ENCODE measurements around the gene CHKA. TPM values are rescaled to one million over a fixed set of nuclear protein-coding genes. Genes with fewer than 3 reads are reported as not detected.

CHKA gene
- total and polyA plus RNA-seq, 2 of the 4 experiments (the other 2 are of a cell fraction), result 4.5 to 8.4 TPM

DNA sequence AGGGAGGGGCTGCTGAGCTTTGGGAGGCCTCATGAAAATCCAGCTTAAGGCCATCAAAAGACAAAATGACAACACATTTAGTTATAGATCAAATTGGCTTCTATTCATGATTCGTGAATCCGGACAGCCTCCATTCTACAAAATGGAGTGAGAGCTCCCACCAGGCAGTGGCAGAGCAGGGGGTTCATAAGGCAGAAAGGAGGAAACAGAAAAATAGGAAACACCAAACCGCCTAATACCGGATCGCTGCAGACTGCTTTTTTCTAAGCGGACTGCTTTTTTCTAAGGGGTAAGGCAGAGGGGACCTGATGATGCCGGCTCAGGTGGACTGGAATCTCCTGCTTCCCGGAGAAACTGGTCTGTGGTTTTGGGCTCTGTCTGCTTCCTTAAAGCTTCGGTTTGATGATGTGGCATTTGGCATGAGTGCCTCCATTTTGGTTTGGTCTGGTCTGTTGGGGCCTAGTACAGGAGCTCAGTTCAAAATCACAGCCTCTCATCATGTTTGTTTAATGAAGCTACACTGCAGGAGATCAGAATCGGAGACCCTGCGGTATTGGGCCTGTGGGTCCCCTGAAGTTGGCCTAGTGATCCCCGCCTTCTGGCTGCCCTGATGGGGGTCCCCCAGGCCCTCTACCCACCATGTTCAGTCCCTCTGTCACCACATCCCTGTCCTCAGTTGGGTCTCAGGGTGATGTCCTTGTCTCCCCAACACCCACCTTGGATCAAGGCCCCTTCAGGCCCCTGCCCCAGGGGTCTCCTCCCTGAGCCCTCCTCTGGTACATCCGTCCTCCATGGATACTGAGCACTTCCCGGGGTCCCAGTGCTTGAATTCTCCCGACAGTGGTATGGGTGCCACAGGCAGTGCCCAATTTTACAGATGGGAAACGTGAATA lies 109.9 kb downstream of the CHKA start:
- Histone ChIP-seq H2AFZ (replicated peaks; ENCODE audit: low read length, poor library complexity) (peak overlapping the region; percentile 90), H3K14ac (replicated peaks; ENCODE audit: low read depth, low read length) (peak overlapping the region; percentile 94), H4K8ac (ENCODE audit: low read depth in 2 of 2, low read length in 2 of 2) (peak overlapping the region; percentile 92 to 99), H3K4me1 (ENCODE audit: control insufficient read depth, insufficient read depth, low read length) (peaks cover 44% of the 10 kb centered on the region), H3K9ac (ENCODE audit: low read depth, low read length) (peak overlapping the region; percentile 60), H2AK9ac (replicated peaks; ENCODE audit: low read depth, low read length, poor library complexity) (peak overlapping the region; percentile 100), H2AK5ac (ENCODE audit: low read depth, low read length) (peak overlapping the region; percentile 100), H3K9me3 (ENCODE audit: control insufficient read depth, insufficient read depth, low read length) (no peaks in the 10 kb centered on the region), H3K79me1 (ENCODE audit: low read depth in 1 of 2, low read length in 2 of 2) (peaks cover 23 to 45% of the 10 kb centered on the region in 2 experiments; a peak in 3 of 4 replicates), H3K36me3 (ENCODE audit: control insufficient read depth, insufficient read depth, low read length) (no peaks in the 10 kb centered on the region), H3K56ac (ENCODE audit: extremely low read depth, insufficient read depth, low read length) (peak overlapping the region; percentile 74; the same call in 1 of the 2 replicates), H3K9me1 (ENCODE audit: insufficient read depth, low read length) (peaks cover 35% of the 10 kb centered on the region), H4K91ac (ENCODE audit: insufficient read depth, low read depth, low read length) (peak overlapping the region; percentile 100), H4K5ac (ENCODE audit: low read depth, low read length) (peak overlapping the region; percentile 72), H2BK20ac (ENCODE audit: low read depth, low read length) (peak overlapping the region; percentile 65), H3K18ac (ENCODE audit: low read depth, low read length) (peak overlapping the region; percentile 50), H3K4me2 (ENCODE audit: low read depth, low read length) (peak overlapping the region; percentile 83), H2BK15ac (ENCODE audit: low read depth, low read length) (peak overlapping the region; percentile 94; the same call in 2 of the 3 replicates), H3K4me3 (ENCODE audit: insufficient read depth, low read depth, low read length) (peak overlapping the region; percentile 42), H4K20me1 (ENCODE audit: insufficient read depth, low read length) (no peaks in the 10 kb centered on the region), H2BK5ac (ENCODE audit: low read depth, low read length, poor library complexity, severe bottlenecking) (peak overlapping the region; percentile 89), H3K27me3 (ENCODE audit: control insufficient read depth, insufficient read depth, low read length) (no peaks in the 10 kb centered on the region), H3K27ac (ENCODE audit: insufficient read depth, low read length) (peak overlapping the region; percentile 88), H3K23ac (ENCODE audit: low read depth, low read length) (peak overlapping the region; percentile 80), H3K4ac (ENCODE audit: low read depth, low read length) (peak overlapping the region; percentile 100), H2BK120ac (ENCODE audit: low read depth, low read length) (peak overlapping the region; percentile 98)
- BruUV-seq (replicated peaks), result no TSS peak
- DNase-seq (no peak), ATAC-seq (ENCODE audit: low read depth) (no peak)
- POLR2A ChIA-PET (ENCODE audit: unreplicated experiment), result interaction anchor here (0.9 kb wide), 1 partner anchor 28 kb away, joined by 4 read pairs; the partner anchor contains the start of gene TCIRG1
- 94% methylated on average over 5 of the region's 16 CpGs; no CpG with 5 or more reads in 1 of the 2 experiments for WGBS, 2 experiments (ENCODE audit: extremely low coverage in 2 of 2, insufficient read length in 1 of 2)
- intact Hi-C loops (cut with micrococcal nuclease), result loop anchor here (5.0 kb wide), 2 partner anchors 106 to 196 kb away; no protein-coding TSS in a partner anchor
- CTCF ChIA-PET, result no interaction called here
- in situ Hi-C loops (cut with MboI; ENCODE audit: low sequenced_read_pairs), result no loop called here
- dilution Hi-C loops (cut with HindIII; ENCODE audit: low sequenced_read_pairs, unreplicated experiment), result no loop called here
- TF ChIP-seq, protein P1, sequence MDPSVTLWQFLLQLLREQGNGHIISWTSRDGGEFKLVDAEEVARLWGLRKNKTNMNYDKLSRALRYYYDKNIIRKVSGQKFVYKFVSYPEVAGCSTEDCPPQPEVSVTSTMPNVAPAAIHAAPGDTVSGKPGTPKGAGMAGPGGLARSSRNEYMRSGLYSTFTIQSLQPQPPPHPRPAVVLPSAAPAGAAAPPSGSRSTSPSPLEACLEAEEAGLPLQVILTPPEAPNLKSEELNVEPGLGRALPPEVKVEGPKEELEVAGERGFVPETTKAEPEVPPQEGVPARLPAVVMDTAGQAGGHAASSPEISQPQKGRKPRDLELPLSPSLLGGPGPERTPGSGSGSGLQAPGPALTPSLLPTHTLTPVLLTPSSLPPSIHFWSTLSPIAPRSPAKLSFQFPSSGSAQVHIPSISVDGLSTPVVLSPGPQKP (IDR thresholded peaks at IDR 0.05; ENCODE audit: borderline replicate concordance, low read depth, low read length), result no peak
- no peak for TF ChIP-seq BHLHE40 (IDR thresholded peaks at IDR 0.05; ENCODE audit: low read depth, low read length)
- TF ChIP-seq MXI1 (IDR thresholded peaks at IDR 0.05; ENCODE audit: borderline replicate concordance, low read depth, low read length), result no peak
- TF ChIP-seq CEBPB (IDR thresholded peaks at IDR 0.05; ENCODE audit: low read depth, low read length), result no peak
- no peak for TF ChIP-seq NFE2L2 (IDR thresholded peaks at IDR 0.05; ENCODE audit: low read depth, low read length)
- no peak for TF ChIP-seq RCOR1 (IDR thresholded peaks at IDR 0.05; ENCODE audit: insufficient replicate concordance, low read length)
- TF ChIP-seq POLR2A (IDR thresholded peaks at IDR 0.05; ENCODE audit: low read depth, low read length), result no peak
- no peak for TF ChIP-seq RAD21 (IDR thresholded peaks at IDR 0.05; ENCODE audit: low read length)
- TF ChIP-seq FOS (IDR thresholded peaks at IDR 0.05; ENCODE audit: low read depth, low read length), result no peak
- TF ChIP-seq CHD1 (IDR thresholded peaks at IDR 0.05; ENCODE audit: low read depth, low read length), result no peak
- no peak for TF ChIP-seq SMC3 (IDR thresholded peaks at IDR 0.05; ENCODE audit: low read depth, low read length)

Data from IMR-90 (cell line).